OCI-LY3 (cell line): ENCODE measurements around the gene DQX1.

ENCODE experiments used
- H2AFZ ChIP-seq: fragments of 200-600, 300-600 bp; shearing (Covaris generic); 2 replicates; pipeline ENCODE4 v1.6.0; 2014; ENCODE audit warnings: antibody characterized with exemption, low read depth, low read length
- H3K27ac ChIP-seq: fragments of 200-600, 300-600 bp; sonication (generic); 2 replicates; pipeline ENCODE4 v1.5.1; 2014; ENCODE audit warnings: mild to moderate bottlenecking, low read length, moderate library complexity, mixed read lengths
- H3K27me3 ChIP-seq: fragments of 200-600, 300-600 bp; sonication (generic); 2 replicates; pipeline ENCODE4 v1.6.1; 2014; ENCODE audit warnings: low read depth, low read length, mixed read lengths
- H3K36me3 ChIP-seq: fragments of 200-600, 300-600 bp; sonication (generic); replicated peaks from 2 replicates; pipeline ENCODE3; 2014; ENCODE audit warnings: low read depth, low read length, mixed read lengths
- H3K4me1 ChIP-seq: fragments of 300-600, 200-600 bp; sonication (generic); 2 replicates; pipeline ENCODE4 v1.6.1; 2014; ENCODE audit warnings: low read length, mixed read lengths
- H3K4me2 ChIP-seq: fragments of 200-600, 300-600 bp; sonication (generic); 2 replicates; pipeline ENCODE4 v1.6.1; 2014; ENCODE audit warnings: low read length, mixed read lengths
- H3K4me3 ChIP-seq: fragments of 300-600, 200-600 bp; sonication (generic); 2 replicates; pipeline ENCODE4 v1.5.1; 2014; ENCODE audit warnings: antibody characterized with exemption, mild to moderate bottlenecking, low read length, moderate library complexity
- H3K79me2 ChIP-seq: fragments of 300-600, 200-600 bp; shearing (Covaris generic); 2 replicates; pipeline ENCODE4 v1.6.1; 2014; ENCODE audit warnings: mild to moderate bottlenecking, low read length, mixed read lengths
- H3K9ac ChIP-seq: fragments of 300-600, 200-600 bp; shearing (Covaris generic); 2 replicates; pipeline ENCODE4 v1.6.0; 2014; ENCODE audit warnings: mild to moderate bottlenecking, low read length, moderate library complexity
- H3K9me3 ChIP-seq: fragments of 200-600, 300-600 bp; shearing (Covaris generic); 2 replicates; pipeline ENCODE4 v1.6.1; 2014; ENCODE audit warnings: low read length, mixed read lengths; ENCODE audit not compliant: insufficient read depth
- H4K20me1 ChIP-seq: fragments of 200-600, 300-600 bp; sonication (generic); 2 replicates; pipeline ENCODE4 v1.6.1; 2016; ENCODE audit warnings: low read length, mixed read lengths; ENCODE audit not compliant: insufficient read depth
- CTCF ChIP-seq: fragments of 200-600, 300-600 bp; sonication (generic); IDR thresholded peaks from 2 replicates; pipeline ENCODE4 v1.5.1; 2014; ENCODE audit warnings: antibody characterized with exemption, low read length, low read depth
- EZH2phosphoT487 ChIP-seq: fragments of 200-600 bp; shearing (Covaris generic); IDR thresholded peaks from 2 replicates; pipeline ENCODE4 v1.6.1; 2018; ENCODE audit warnings: antibody characterized with exemption, mixed run types, low read depth

The DQX1 gene, protein sequence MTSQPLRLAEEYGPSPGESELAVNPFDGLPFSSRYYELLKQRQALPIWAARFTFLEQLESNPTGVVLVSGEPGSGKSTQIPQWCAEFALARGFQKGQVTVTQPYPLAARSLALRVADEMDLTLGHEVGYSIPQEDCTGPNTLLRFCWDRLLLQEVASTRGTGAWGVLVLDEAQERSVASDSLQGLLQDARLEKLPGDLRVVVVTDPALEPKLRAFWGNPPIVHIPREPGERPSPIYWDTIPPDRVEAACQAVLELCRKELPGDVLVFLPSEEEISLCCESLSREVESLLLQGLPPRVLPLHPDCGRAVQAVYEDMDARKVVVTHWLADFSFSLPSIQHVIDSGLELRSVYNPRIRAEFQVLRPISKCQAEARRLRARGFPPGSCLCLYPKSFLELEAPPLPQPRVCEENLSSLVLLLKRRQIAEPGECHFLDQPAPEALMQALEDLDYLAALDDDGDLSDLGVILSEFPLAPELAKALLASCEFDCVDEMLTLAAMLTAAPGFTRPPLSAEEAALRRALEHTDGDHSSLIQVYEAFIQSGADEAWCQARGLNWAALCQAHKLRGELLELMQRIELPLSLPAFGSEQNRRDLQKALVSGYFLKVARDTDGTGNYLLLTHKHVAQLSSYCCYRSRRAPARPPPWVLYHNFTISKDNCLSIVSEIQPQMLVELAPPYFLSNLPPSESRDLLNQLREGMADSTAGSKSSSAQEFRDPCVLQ

GRCh38 chr2:74525717-74526648 is at the start of gene DQX1:
Gene DQX1, minus strand, starts transcription at chr2:74526231. Its CDS starts 502 bp downstream, at chr2:74525729.
- TF ChIP-seq EZH2phosphoT487: no peak
- TF ChIP-seq CTCF: no peak
- Histone ChIP-seq H3K27ac (peak within 1 kb of the TSS; percentile 95), H3K9me3 (no peaks in the 10 kb centered on the region)

DNA sequence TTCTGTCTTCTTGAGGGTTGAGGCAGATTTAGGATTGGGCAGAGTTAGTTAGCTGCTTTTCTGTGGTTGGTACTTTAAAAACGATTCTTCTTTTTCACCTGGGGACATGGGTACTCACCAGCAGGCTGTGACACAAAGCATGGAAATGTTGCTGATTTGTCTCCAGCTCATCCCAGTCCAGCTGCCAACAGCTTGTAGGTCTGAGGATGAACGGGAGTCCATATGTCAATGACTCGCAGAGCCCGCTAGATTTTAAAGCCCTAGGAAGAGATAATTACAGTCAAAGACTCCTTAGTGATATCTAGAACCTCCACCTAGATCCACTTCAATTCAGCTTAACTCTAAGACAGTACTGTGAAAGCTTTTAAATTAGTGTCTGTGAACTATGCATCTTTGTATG is 49.3 kb upstream of the DQX1 start:
- Histone ChIP-seq H3K9me3 (no peaks in the 10 kb centered on the region), H3K4me2 (no peak overlapping the region), H3K4me1 (peaks cover 64% of the 10 kb centered on the region), H3K4me3 (no peak overlapping the region), H3K27ac (no peak overlapping the region), H2AFZ (no peak overlapping the region), H4K20me1 (no peaks in the 10 kb centered on the region), H3K9ac (no peak overlapping the region), H3K27me3 (no peaks in the 10 kb centered on the region), H3K79me2 (no peaks in the 10 kb centered on the region), H3K36me3 (no peaks in the 10 kb centered on the region)
- TF ChIP-seq EZH2phosphoT487 (no peak), CTCF (no peak)

More at GRCh38 chr2:74525717-74526648, at the start of gene DQX1:
- Histone ChIP-seq H3K4me1 (peaks cover 34% of the 10 kb centered on the region), H2AFZ (no peak within 1 kb of the TSS), H3K4me3 (peak within 1 kb of the TSS; percentile 99), H3K9ac (peak within 1 kb of the TSS; percentile 48; the same call in 1 of the 2 replicates), H4K20me1 (no peaks in the 10 kb centered on the region; the same call in 1 of the 2 replicates), H3K4me2 (peak within 1 kb of the TSS; percentile 96), H3K27me3 (no peaks in the 10 kb centered on the region), H3K79me2 (peaks cover 40% of the 10 kb centered on the region), H3K36me3 (peaks cover 34% of the 10 kb centered on the region)

DNA sequence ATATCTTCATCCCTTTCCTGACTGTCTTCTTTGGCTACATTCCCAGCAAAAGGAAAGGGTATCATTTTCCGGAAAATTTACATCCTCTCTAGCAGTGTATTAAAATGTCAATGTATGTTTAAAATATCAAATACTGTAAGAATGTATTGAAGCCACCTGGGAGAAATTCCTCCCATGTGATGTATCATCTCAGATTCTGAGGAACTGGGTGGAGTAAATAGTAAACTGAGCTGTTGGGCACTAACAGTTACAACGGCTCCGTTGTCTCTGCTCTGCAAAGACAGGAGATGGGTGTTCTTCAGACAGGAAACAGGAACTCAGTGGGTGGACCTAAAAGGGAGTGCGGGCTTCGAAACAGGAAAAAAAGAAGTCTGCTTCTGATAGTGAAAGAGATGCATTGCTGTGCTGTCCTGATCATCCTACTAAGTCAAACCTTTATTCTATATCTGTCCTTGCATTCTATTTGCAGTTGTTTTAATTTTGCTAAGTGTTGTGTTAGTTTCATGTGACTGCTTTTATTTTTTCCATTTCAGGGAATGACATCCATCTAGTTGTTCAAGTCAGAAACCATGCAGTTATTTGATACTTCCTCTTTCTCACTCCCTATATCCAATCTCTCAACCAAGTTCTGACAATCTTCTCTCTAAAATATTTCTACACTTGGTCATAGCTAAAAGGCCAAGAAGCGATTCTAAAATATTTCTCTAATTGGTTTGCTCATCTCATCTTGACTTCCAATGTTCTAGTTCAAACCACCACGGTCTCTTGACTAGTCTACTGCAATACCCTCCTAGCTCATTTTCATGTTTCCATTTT is 47.9 kb upstream of the DQX1 start:
- TF ChIP-seq EZH2phosphoT487: no peak
- no peak for TF ChIP-seq CTCF
- H3K9me3 ChIP-seq: no peaks in the 10 kb centered on the region
- no peaks in the 10 kb centered on the region for H3K27me3 ChIP-seq
- H3K4me3 ChIP-seq: peak overlapping the region; percentile 39; the same call in 1 of the 2 replicates
- H3K4me2 ChIP-seq: peak overlapping the region; percentile 57
- no peaks in the 10 kb centered on the region for H3K36me3 ChIP-seq
- H3K9ac ChIP-seq: peak overlapping the region; percentile 13; the same call in 1 of the 2 replicates
- H3K27ac ChIP-seq: no peak overlapping the region
- peak overlapping the region; percentile 69 for H2AFZ ChIP-seq
- peaks cover 63% of the 10 kb centered on the region for H3K4me1 ChIP-seq
- H3K79me2 ChIP-seq: no peaks in the 10 kb centered on the region
- no peaks in the 10 kb centered on the region for H4K20me1 ChIP-seq
